Activated CD4-positive, CD25-positive, alpha-beta regulatory T cell treated with anti-CD3 and anti-CD28 coated beads, Interleukin-2, amount 50 U/mL, for 72 hours (primary cell): ENCODE data around the gene CRYBB2.
"Not testable (repeated sequence)": the region's sequence is repeated elsewhere in the genome, so short reads cannot be mapped to it uniquely, and the experiment has no call there.

Experiments used
- DNase-seq: peaks from one replicate; pipeline ENCODE4 v3.0.0; 2021

CRYBB2 gene

DNA sequence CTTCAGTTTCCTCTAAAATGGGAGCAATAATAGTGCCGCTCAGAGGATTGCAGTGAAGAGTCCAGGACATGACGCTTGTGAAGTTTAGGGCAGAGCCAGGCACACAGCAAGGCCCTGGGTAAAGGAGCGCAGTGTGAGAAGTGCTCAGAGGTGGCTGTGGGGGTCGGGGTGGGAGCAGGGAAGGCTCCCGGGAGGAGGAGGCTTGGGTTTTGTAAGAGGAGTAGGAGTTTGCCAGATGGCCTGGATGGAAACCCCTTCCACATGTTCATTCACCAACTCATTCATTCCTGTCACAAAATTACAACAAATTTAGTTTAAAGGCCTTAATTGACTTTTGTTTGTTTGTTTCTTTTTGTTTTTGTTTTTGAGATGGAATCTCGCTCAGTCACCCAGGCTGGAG lies 17.0 kb downstream of the CRYBB2 start:
- DNase-seq: no peak

DNA sequence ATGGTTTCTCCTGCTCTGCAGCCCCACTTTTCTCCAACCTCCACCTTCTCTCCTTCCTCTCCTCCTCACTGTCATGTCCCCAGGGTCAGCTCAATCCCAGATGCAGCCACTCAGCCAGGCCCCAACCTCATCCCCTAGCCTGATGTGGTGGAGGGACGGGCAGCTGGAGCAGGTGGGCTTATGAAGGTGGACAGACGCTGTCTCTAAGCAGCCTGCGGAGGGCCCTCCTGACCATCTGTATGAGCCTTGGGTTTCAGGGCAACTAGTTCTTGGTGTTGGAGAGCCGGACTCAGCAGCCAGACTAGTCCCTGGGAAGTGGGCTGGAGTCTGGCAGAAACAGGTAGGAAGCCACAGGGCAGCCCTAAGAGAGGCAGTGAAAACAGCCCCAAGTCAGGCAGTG lies 18.1 kb downstream of the CRYBB2 start:
- DNase-seq: no peak

GRCh38 chr22:25238058-25238457 lies 18.6 kb downstream of the CRYBB2 start:
- not testable (repeated sequence) for DNase-seq

GRCh38 chr22:25255169-25255568 lies 35.7 kb downstream of the CRYBB2 start:
- DNase-seq: not testable (repeated sequence)

- not testable (repeated sequence) for DNase-seq
Observed at GRCh38 chr22:25267567-25267966, 48.1 kb downstream of the CRYBB2 start.

GRCh38 chr22:25268902-25269301 lies 49.5 kb downstream of the CRYBB2 start:
- DNase-seq: not testable (repeated sequence)

GRCh38 chr22:25270061-25270460 lies 50.6 kb downstream of the CRYBB2 start:
- DNase-seq: not testable (repeated sequence)

DNA sequence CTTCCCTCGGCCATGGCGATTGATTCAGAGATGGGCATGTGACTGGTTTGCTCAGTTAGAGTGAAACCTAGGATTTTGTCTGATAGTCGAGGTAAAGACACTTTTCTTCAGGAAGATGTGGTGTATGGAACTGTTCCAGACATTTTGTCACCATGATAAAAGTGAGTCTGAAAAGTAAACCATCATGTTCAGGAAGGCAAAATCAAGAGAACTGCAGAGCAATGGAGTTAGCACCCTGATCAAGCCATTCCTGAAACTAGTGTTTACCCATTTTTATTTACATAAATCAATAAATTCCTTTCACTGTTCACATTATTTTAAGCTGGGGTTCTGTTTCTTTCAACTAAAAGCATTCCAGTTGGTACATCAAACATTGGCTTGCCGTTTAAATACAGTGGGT lies 53.8 kb downstream of the CRYBB2 start:
- DNase-seq: not testable (repeated sequence)

DNA sequence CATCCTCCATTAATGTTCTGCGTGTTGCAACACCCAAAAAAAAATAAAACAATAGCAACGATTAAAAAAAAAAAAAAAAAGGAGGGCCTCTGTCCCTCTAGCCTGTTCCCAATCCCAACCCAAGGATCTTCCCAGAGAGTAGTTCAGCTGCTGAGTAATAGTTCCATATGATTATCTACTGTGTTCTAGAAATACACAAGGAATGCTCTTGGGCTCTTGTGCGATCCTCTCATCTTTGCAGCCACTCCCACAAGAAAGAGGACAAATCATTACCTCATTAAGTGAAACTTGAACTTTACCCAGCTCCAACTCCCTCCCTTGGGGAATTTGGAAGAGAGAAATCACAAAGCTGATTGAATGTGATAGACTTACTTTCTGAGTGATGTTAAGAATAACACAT lies 54.5 kb downstream of the CRYBB2 start:
- not testable (repeated sequence) for DNase-seq

- DNase-seq: not testable (repeated sequence)
Observed at GRCh38 chr22:25280118-25280517, 60.7 kb downstream of the CRYBB2 start.
